HG02840 (cell line): ENCODE results near the gene PPP1R15A.
"Not testable (repeated sequence)": the region's sequence is repeated elsewhere in the genome, so short reads cannot be mapped to it uniquely, and the experiment has no call there.

Source experiments
- ATAC-seq: cut with Tn5 transposase; IDR thresholded peaks from one replicate; pipeline ENCODE4 v1.9.1; 2021; ENCODE audit warnings: mild to moderate bottlenecking, moderate library complexity, moderate number of reproducible peaks; ENCODE audit not compliant: unreplicated experiment, low FRiP score

Gene PPP1R15A

DNA sequence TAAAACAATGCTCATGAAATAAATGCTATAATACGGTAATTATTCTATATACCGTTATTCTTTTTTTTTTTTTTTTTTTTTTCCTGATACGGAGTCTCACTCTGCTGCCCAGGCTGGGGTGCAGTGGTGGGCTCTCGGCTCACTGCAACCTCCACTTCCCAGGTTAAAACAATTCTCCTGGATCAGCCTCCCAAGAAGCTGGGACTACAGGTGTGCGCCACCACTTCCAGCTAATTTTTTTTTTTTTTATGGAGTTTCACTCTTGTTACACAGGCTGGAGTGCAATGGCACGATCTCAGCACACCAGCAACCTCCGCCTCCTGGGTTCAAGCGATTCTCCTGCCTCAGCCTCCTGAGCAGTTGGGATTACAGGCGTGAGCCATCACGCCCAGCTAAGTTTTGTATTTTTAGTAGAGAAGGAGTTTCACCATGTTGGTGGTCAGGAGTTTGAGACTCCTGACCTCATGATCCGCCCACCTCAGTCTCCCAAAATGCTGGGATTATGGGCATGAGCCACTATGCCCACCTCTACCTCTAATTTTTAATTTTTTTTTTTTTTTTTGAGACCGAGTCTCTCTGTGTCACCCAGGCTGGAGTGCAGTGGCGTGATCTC lies 6.9 kb downstream of the PPP1R15A start:
- no peak for ATAC-seq

DNA sequence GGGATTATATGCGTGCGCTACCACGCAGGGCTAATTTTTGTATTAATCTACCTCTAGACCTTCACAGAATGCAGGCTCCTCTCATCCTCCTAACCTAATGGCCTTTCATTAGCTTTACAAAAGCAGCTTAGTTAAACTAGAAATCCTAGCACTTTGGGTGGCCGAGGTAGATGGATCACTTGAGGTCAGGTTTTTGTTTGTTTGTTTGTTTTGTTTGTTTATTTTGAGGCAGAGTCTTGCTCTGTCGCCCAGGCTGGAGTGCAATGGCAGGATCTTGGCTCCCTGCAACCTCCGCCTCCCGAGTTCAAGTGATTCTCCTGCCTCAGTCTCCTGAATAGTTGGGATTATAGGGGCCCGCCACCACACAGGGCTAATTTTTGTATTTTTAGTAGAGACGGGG lies 7.5 kb downstream of the PPP1R15A start:
- not testable (repeated sequence) for ATAC-seq

DNA sequence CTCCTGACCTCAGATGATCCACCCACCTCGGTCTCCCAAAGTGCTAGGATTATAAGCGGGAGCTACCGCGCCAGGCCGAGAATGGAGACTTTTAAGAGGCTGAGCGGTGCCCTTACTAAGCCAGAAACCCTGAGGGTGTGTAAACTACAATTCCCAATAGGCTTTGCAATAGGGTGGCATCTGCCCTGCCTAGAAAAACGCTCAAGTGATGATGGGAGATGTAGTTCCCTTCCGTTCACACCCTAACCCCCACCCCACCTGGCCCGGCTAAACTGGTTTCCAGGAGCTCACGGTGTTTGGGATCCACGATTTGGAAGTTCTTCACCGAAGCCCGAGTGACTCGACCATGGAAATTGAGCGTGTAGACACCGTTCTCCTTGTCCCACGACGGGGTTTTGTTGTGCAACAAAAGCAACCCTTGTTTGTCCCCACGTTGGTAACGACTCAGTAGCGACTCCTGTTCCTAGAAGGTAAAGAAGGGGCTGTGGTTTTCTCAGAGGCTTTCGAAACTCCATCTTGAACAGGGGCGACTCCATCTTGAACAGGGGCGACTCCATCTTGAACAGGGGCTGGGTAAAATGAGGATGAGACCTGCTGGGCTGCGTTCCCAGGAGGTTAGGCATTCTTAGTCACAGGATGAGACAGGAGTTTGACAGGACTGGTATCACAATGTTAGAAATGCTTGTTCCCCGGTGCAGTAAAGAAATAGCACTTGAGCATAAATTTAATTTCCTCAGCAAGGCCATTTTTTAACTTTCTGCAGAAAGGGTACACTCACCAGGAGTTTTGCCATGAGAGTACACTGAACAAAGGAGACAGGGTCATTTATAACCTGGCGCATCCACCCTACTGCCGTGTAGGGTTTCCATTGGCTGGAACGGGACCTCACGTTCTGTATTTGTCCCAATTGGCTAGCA lies 9.8 kb downstream of the PPP1R15A start:
- no peak for ATAC-seq

DNA sequence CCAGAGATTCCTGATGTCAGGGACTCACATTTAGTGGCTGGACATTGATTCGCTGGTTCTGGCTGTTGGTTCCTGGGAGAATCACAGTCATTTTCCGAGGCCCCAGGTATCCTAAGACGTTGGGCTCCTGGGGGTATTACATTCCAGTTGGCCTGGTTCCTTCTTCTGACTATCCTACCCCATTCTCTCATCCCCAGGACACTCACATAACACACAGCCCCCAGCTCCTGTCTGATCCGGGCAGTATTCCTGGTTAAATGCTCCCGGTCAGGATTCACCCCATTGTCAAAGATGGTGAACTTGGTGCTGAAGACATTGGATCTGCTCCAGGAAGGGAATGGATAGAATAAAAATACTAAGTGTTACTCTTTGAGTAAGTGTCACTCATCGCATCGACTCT lies 11.5 kb downstream of the PPP1R15A start:
- no peak for ATAC-seq

DNA sequence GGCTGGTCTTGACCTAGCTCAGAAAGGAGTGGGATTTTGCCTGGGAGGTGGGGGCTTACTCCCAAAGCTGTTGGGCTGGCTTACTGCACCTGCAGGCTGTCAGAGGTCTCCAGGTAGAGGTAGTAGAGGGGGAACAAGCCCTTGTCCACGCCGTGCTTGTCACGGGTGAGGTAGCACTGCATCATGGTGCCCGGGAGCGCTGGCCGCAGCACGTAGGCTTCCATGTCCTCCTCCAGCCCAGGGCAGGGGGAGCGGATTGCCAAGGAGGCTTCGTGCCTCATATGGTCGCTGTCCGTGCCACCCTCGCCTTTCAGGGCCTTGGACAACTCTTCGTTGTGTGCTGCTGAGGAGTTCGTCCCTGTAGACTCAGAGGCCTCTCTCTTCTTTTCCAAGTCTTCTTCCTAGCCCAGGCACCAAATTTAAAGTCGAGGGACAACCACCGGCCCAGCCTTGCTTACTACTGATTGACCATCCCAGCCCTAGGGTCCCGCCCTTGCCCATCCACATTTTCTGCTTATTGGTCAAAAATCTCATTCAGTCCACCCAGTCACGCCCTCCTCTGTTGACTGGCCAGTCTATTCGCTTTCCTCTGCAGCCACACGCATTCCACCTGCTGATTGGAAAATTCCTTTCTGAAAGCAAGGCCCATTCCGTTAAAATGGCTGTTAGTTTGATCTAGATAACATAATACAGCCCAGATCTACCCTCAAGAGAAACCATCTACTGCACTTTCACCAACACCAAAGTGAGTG lies 15.8 kb downstream of the PPP1R15A start:
- no peak for ATAC-seq

DNA sequence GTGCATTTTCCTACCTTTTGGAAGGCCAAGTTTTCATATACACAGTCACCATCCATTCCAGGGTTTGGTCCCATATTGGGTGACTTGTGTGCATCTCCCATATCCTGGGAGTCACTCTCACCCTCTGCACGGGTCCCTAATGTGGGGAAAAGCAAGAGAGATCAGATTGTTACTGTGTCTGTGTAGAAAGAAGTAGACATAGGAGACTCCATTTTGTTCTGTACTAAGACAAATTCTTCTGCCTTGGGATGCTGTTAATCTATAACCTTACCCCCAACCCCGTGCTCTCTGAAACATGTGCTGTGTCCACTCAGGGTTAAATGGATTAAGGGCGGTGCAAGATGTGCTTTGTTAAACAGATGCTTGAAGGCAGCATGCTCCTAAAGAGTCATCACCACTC lies 17.3 kb downstream of the PPP1R15A start:
- ATAC-seq = not testable (repeated sequence)

DNA sequence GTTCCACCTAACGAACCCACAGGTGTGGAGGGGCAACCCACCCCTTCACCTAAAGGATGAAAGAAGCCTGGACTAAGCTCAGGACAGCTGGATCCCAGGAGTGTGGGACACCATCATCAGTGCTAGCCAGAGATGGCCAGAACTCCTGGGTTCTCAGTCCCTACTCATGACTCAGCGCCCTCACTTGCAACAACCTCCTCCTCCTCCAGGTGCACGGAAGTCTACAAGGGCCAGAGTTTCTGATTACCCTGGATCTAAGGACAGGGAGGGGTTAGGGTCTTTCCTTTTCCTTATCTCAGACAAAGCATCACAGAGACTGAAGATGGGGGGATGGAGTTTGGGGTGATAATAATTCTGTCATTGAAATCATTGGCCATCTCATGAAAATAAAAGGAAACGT lies 18.3 kb downstream of the PPP1R15A start:
- ATAC-seq = no peak

DNA sequence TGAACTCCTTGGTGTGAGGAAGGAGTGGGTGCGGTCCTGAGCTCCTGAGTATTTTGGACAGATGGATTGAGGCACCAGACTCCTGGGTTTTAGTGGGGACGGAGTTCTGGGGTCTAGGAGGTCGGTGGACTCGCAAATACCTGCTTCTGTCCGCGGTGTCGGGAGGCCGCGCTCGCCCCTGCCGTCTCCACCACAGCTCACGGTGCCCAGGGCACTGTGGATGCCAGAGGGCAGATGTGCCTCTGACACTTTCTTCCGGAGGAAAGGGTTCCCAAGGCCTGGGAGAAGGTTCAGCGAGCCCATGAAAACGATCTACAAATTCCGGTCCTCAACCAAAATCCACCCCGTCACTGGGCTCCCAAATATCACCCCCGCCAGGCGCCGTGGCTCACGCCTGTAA lies 23.0 kb downstream of the PPP1R15A start:
- no peak for ATAC-seq

DNA sequence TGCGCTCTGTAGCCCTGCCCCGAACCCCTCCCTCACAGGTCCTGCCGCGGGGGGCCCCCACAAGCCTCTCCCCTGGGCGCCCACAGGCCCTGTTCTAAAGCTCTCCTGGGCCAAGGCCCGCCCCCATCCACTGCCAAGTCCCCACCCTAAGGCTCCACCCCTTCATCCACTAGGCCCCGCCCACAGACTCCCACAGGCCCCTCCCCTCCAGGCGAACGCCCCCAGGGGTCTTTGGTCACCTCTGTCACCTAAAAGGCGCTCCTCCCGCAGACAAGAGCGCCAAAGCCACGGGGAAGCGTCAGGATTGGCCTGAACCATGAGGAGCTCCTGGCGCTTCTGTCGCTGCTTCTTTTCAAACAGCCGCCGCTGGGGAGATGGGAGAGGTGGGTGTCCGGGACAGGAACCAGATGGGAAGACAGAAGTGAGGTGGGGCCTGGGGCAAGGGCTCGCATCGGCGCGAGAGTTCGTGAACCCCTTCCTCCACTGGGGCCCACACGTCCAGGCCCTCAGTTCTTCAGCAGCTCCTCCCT lies 24.0 kb downstream of the PPP1R15A start:
- ATAC-seq = no peak

DNA sequence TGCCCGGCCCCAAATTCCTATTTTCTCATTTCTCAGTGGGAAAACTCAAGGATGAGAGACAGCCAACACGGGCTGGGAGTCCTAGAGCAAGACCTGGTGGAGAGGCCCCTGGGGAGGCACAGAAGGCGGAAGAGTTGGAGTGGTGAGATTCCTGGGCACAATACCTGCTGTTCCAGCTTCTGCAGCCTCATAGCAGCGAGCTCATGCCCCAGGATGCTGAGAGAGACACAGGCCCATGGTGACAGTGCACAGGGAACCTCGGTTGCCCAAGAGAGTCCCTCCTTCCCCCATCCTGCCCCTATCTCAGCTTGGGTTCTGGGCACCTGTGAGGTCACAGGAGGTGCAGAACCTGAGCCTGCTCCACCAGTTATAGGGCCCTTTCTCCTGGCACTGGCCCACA lies 25.0 kb downstream of the PPP1R15A start:
- no peak for ATAC-seq

DNA sequence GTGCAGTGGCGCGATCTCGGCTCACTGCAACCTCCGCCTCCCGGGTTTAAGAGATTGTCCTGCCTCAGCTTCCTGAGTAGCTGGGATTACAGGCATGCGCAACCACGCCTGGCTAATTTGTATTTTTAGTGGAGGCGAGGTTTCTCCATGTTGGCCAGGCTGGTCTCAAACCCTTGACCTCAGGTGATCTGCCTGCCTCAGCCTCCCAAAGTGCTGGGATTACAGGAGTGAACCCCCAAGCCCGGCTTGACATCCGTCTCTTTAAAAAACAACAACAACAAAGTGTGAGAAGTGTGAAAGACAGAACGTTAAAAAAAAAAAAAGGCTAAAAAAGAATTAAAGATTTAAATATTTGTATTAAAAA lies 27.1 kb downstream of the PPP1R15A start:
- ATAC-seq = not testable (repeated sequence)

DNA sequence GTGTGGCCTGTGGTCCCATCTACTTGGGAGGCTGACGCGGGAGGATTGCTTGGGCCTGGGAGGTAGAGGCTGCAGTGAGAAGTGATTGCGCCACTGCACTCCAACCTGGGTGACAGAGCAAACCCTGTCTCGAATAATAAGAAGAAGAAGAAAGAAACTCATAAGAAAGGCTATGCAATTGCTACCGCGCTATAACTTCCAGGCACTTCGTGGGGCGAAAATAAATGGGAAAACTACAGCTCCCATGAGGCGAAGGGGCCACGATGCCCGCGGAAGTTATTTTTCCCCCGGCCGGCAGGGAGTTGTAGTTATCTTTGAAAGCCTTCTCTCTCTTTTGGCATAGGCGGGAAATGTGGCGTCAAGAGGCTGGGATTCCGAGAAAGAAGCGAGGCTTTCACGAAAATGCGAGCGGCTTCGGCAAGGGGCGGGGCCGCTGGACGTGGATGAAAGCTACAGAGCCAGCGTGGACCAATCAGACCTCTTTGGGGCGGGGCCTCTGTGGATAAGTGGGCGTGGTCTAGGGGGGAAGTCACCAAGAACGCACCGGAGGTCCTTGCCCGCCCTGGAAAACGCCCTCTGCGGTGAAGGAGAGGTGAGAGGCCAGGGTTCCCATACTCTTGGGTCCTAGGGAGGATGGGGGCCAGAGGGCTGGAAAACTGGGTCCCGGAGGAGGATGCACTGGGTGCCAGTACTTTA lies 27.7 kb downstream of the PPP1R15A start, which contains the start of gene NUCB1:
TSS of gene NUCB1 (plus strand) at position 532 of the 696 bp plus-strand sequence. CDS start 485 bp downstream, outside the sequence.
- ATAC-seq = peak; percentile 76

DNA sequence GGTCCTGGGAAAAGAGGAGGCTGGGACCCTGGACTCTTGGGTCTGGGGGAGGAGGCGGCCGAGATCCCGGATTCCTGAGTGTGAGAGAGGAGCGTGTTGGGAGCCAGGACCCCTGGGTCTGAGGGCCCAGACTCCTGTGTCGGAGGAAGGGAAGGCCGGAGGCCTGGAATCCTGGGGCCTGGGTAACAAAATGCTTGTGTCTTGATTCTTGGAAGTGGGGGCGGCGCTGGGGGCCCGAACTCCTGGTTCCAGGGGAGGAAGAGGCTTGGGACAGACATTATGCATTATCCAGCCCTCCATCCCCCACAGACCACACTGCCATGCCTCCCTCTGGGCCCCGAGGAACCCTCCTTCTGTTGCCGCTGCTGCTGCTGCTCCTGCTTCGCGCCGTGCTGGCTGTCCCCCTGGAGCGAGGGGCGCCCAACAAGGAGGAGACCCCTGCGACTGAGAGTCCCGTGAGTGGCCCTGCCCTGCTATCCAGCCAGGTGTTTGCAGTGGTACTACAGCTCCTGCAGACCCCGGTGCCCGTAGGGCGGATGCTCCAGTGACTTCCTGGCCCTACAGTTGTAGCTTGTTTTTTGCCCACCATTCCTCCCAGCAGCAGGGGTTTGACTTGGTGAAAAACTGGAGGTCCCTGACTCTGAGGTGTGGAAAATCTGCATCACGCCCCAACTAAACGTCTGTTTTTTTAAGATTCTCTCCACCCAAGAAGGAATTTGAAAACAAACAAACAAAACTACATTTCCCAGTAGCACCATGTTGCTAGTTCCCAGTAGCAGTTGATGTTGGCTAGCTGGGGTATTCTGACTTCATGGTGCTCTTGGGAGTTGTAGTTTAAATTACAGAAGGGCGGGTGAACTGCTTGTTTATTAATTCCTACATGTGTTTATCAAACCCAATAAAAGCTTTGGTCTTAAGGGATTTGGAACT lies 28.5 kb downstream of the PPP1R15A start:
- ATAC-seq = no peak

DNA sequence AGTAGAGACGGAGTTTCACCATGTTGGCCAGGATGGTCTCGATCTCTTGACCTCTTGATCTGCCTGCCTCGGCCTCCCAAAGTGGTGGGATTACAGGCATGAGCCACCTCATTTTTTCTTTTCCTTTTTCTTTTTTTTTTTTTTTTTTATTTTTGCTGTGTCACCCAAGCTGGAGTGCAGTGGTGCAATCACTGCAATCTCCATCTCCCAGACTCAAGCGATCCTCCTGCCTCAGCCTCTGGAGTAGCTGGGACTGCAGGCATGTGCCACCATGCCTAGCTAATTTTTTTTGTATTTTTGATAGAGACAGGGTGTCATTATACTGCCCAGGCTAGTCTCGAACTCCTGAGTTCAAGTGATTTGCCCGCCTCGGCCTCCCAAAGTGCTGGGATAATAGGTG lies 30.1 kb downstream of the PPP1R15A start:
- ATAC-seq = not testable (repeated sequence)

DNA sequence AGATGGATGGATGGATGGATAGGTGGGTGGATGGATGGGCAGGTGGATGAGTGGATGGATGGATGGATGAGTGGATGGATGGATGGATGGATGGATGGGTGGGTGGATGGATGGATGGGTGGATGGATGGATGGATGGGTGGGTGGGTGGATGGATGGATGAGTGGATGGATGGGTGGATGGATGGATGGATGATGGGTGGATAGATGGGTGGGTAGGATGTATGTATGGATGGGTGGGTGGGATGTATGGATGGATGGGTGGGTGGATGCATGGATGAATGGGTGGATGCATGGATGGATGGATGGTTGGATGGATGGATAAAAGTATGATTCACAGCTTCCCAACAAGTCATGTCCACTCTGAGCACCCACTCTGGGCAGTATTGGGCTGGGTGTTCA lies 31.6 kb downstream of the PPP1R15A start:
- not testable (repeated sequence) for ATAC-seq

DNA sequence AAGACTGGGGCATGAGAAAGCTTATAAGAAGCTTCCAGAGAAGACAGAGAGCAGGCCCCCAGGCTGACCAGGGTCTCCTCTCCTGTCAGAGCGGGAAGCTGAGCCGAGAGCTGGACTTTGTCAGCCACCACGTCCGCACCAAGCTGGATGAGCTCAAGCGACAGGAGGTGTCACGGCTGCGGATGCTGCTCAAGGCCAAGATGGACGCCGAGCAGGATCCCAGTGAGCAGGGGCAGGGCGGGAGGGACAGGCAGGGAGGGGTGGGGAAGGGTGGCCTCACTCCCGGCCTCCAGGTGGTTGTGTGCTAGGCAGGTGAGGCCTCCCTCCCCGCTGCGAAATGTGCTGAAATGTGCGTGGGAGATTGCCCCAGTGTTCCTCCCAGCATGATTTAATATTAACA lies 33.4 kb downstream of the PPP1R15A start:
- ATAC-seq = no peak

DNA sequence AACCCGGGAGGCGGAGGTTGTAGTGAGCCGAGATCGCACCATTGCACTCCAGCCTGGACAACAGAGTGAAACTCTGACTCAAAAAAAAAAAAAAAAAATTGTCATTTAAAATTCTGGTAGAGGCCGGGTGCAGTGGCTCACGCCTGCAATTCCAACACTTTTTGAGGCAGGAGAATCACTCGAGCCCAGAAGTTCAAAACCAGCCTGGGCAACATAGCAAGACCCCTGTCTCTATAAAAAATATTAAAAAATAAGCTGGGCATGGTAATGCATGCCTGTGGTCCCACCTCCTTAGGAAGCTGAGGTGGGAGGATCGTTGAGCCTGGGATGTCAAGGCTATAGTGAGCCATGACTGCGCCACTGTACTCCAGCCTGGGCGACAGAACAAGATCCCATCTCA lies 34.1 kb downstream of the PPP1R15A start:
- no peak for ATAC-seq

DNA sequence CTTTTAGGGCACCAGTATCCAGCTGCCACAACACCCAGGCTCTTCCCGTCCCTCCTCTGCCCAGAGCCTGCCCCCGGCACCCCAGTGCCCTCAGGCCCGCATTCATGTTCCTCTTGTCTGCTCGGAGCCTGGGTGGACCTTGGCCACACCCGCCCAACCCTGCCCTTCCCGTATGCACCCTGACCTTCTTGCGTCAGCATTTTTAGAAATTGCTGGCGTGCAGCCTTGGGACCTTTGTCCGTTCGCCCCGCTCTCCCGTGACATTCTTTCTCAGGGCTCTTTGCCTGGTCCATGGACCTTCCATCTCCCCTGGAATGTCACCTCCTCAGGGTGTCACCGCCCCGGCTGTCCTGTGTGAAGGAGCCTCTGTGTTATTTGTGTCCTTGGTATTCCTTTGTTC lies 35.5 kb downstream of the PPP1R15A start:
- no peak for ATAC-seq

DNA sequence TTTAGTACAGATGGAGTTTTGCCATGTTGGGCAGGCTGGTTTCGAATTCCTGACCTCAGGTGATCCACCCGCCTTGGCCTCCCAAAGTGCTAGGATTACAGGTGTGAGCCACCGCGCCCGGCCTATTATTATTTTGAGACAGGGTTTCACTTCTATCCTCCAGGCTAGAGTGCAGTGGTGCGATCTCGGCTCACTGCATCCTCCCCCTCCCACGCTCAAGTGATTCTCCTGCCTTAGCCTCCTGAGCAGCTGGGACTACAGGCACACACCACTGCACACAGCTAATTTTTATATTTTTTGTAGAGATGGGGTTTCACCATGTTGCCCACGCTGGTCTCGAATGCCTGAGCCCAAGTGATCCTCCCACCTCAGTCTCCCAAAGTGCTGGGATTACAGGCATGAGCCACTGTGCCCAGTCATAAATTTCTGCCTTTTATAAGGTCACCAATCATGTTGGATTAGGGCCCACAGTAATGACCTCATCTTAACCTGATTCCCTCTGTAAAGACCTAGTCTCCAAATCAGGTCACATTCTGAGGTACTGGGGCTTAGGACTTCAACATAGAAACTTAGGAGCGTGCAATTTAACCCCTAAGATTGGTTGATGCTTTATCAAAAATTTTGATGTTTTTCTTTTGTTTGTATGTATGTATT lies 37.3 kb downstream of the PPP1R15A start:
- ATAC-seq = not testable (repeated sequence)
